Naive B cell (primary cell): ENCODE results near the gene SCAMP2. TPM values are rescaled to one million over a fixed set of nuclear protein-coding genes. Genes with fewer than 3 reads are reported as not detected.
"Not testable (repeated sequence)": the region's sequence is repeated elsewhere in the genome, so short reads cannot be mapped to it uniquely, and the experiment has no call there.

Source experiments
- ATAC-seq, 2 donors: fragments of 150-1000 bp; cut with Tn5 transposase; 2 replicates each; pipeline ENCODE4 v1.10.0; 2021; ENCODE audit warnings: low read depth in 2 of 2, mild to moderate bottlenecking in 2 of 2, moderate library complexity in 2 of 2
- DNase-seq: peaks from one replicate; pipeline ENCODE4 v3.0.0; 2022
- H3K27ac Mint-ChIP-seq, 6 donors: one replicate each; pipeline ENCODE4 v1.8.0; 2020 to 2022; ENCODE audit warnings: mild to moderate bottlenecking in 6 of 6, mixed read lengths in 6 of 6, moderate library complexity in 5 of 6, inconsistent platforms in 2 of 6
- H3K27me3 Mint-ChIP-seq, 3 donors: one replicate each; pipeline ENCODE4 v1.8.0; 2021 to 2022; ENCODE audit warnings: mixed read lengths in 3 of 3, mild to moderate bottlenecking in 1 of 3
- H3K36me3 Mint-ChIP-seq, 2 donors: one replicate each; pipeline ENCODE4 v1.8.0; 2020 to 2022; ENCODE audit warnings: mixed read lengths in 2 of 2, inconsistent platforms in 1 of 2, mild to moderate bottlenecking in 1 of 2
- H3K4me1 Mint-ChIP-seq, 3 donors: one replicate each; pipeline ENCODE4 v1.8.0; 2020 to 2022; ENCODE audit warnings: mixed read lengths in 3 of 3, inconsistent platforms in 1 of 3, mild to moderate bottlenecking in 1 of 3, moderate library complexity in 1 of 3
- H3K4me3 Mint-ChIP-seq, 8 donors: one replicate each; pipeline ENCODE4 v1.8.0; 2020 to 2022; ENCODE audit warnings: mild to moderate bottlenecking in 8 of 8, mixed read lengths in 8 of 8, moderate library complexity in 8 of 8, inconsistent platforms in 2 of 8
- H3K9me3 Mint-ChIP-seq, 7 donors: one replicate each; pipeline ENCODE4 v1.8.0; 2020 to 2022; ENCODE audit warnings: mixed read lengths in 7 of 7, mild to moderate bottlenecking in 5 of 7, inconsistent platforms in 2 of 7, moderate library complexity in 1 of 7
- polyA plus RNA-seq, 6 donors: library from polyadenylated mRNA; unstranded; fragments of 300-500 nt; fragmentation: Illumina TruSeq; gene quantifications; one replicate each; pipeline ENCODE4 v1.2.3, GENCODE V29; 2021; ENCODE audit warnings: low read depth in 6 of 6

The SCAMP2 gene
- polyA plus RNA-seq, 6 donors from 2014 or later: 102 to 122 (median 110) TPM

DNA sequence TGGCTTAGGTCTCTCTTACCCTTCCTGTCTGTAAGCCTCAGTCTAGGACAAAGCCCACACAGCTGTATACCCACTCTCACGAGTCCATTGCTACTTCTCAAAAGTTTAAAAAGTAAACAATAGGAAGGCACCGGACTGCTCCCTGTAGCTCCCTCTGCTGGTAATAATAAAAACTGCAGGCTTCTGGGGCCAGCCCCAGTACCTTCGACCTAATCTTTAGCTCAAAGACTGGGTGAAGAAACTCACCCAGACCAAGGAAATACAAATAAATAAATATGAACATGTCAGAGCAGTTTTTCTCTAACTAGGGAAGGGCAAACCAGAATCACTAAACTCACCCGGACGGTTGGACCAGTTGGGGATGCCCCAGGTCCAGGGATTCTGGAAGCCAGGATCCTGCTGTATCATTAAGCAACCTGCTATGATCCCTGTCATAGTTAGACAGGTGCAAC lies 28.5 kb upstream of the SCAMP2 start:
- peaks cover 0 to 5% of the 10 kb centered on the region in 2 donors for H3K36me3 Mint-ChIP-seq
- no peaks in the 10 kb centered on the region for H3K9me3 Mint-ChIP-seq
- peak overlapping the region in 1 of 8 donors; percentile 81 for H3K4me3 Mint-ChIP-seq
- H3K4me1 Mint-ChIP-seq: peaks cover 22 to 36% (median 31%) of the 10 kb centered on the region in 3 donors
- DNase-seq (peak; percentile 55), ATAC-seq (peak; percentile 54 to 66)
- peak overlapping the region in 2 of 6 donors; percentile 10 to 54 for H3K27ac Mint-ChIP-seq
- H3K27me3 Mint-ChIP-seq: no peaks in the 10 kb centered on the region

DNA sequence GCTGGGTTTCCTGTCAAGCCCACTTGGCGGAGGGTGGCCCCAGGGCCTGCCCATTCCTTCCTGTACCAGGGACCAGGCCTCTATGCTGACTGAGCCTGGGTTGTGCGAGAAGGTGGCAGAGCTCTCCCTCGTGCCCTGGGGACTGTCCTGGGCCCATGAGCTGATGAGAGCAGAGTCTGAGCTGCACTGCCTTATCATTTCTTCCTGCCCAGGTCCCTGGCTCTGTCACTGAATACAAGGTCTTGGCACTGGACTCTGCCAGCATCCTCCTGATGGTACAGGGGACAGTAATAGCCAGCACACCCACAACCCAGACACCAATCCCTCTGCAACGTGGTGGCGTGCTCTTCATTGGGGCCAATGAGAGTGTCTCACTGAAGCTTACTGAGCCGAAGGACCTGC lies 24.1 kb upstream of the SCAMP2 start:
- Mint-ChIP-seq H3K9me3 (no peaks in the 10 kb centered on the region), H3K27ac (no peak overlapping the region), H3K4me3 (no peak overlapping the region), H3K36me3 (peaks cover 0 to 7% of the 10 kb centered on the region in 2 donors), H3K4me1 (peaks cover 23 to 28% (median 24%) of the 10 kb centered on the region in 3 donors), H3K27me3 (no peaks in the 10 kb centered on the region)
- DNase-seq (no peak), ATAC-seq (no peak)

DNA sequence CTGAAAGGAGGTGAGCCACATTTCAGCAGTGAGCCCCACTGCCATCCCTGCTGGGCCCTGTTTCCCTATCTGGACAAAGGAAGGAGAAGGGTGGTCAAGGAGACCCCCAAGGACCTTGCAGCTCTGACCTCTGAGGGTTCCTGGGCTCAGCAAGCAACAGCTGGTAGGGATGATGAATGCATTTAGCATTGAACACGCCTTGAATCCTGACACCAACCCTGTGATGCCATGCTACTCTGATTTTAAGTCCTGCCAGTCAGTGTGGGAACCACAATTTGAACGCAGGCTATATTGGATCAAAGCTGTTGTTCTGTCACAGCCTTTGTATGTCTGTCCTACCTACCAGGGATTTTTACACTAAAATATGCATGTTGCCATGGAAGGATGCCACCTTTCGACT lies 23.2 kb upstream of the SCAMP2 start:
- DNase-seq (no peak), ATAC-seq (no peak)
- Mint-ChIP-seq H3K9me3 (no peaks in the 10 kb centered on the region), H3K27me3 (no peaks in the 10 kb centered on the region), H3K27ac (no peak overlapping the region), H3K36me3 (peaks cover 0 to 7% of the 10 kb centered on the region in 2 donors), H3K4me3 (no peak overlapping the region), H3K4me1 (peaks cover 18 to 24% (median 23%) of the 10 kb centered on the region in 3 donors)

DNA sequence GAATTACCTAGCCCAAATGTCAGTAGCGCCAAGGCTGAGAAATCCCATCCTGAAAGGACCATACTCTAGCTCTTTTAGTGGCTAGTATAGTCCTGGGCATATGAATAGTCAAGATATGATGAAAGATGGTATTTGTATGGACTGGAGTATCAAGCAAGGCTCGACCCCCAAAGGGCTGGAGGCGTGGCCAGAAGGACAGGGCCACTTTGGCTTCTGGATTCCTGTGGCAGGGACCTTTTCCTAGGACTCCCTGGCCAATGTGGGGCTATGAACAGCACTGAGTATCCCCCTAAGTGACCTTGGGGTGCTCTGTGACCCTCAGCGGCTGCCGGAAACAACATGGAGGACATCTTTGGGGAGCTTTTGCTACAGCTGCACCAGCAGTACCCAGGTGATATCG lies 22.7 kb upstream of the SCAMP2 start:
- no peak for ATAC-seq
- H3K27ac Mint-ChIP-seq: no peak overlapping the region
- no peaks in the 10 kb centered on the region for H3K9me3 Mint-ChIP-seq
- peaks cover 20 to 24% (median 23%) of the 10 kb centered on the region in 3 donors for H3K4me1 Mint-ChIP-seq
- no peak overlapping the region for H3K4me3 Mint-ChIP-seq
- no peak for DNase-seq
- no peaks in the 10 kb centered on the region for H3K27me3 Mint-ChIP-seq
- H3K36me3 Mint-ChIP-seq: peaks cover 0 to 7% of the 10 kb centered on the region in 2 donors

DNA sequence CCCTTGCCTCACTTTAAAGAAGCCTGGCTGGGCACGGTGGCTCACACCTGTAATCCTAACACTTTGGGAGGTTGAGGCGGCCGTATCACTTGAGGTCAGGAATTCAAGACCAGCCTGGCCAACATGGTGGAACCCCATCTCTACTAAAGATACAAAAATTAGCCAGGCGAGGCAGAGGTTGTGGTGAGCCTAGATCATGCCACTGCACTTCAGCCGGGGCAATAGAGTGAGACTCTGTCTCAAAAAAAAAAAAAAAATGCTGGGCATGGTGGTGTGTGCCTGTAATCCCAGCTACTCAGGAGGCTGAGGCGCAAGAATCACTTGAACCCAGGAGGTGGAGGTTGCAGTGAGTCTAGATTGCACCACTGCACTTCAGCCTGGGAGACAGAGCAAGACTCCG lies 21.2 kb upstream of the SCAMP2 start:
- H3K4me1 Mint-ChIP-seq: peaks cover 25 to 36% (median 34%) of the 10 kb centered on the region in 3 donors
- H3K27ac Mint-ChIP-seq, ATAC-seq, H3K27me3 Mint-ChIP-seq, H3K4me3 Mint-ChIP-seq, DNase-seq, H3K36me3 Mint-ChIP-seq, H3K9me3 Mint-ChIP-seq: not testable (repeated sequence)

DNA sequence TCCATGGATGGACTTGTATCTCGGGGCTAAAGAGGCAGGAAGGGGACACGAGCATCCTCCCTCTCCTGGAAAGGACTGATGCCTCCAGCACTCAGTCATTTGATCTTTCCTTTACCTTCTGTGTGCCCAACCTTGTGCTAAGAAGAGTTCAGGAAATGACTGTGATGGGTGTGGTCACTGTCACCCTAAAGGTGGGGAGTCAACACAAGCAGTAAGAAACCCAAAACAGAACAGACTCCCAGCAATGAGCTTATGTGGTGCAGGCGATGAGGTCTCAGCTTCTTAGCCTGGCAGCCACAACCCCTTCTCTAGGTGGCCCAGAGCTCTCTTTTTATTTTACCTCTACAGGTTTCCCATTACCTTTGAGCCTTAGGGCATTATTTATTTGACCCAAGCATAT lies 20.5 kb upstream of the SCAMP2 start:
- DNase-seq (no peak), ATAC-seq (peak in 1 of 2 donors; percentile 11)
- H3K27ac Mint-ChIP-seq: peak overlapping the region in 5 of 6 donors; percentile 64 to 98 (median 92)
- H3K4me1 Mint-ChIP-seq: peaks cover 29 to 40% (median 37%) of the 10 kb centered on the region in 3 donors
- no peaks in the 10 kb centered on the region for H3K27me3 Mint-ChIP-seq
- peaks cover 0 to 7% of the 10 kb centered on the region in 2 donors for H3K36me3 Mint-ChIP-seq
- peak overlapping the region; percentile 1 to 87 (median 65) for H3K4me3 Mint-ChIP-seq
- no peaks in the 10 kb centered on the region for H3K9me3 Mint-ChIP-seq

DNA sequence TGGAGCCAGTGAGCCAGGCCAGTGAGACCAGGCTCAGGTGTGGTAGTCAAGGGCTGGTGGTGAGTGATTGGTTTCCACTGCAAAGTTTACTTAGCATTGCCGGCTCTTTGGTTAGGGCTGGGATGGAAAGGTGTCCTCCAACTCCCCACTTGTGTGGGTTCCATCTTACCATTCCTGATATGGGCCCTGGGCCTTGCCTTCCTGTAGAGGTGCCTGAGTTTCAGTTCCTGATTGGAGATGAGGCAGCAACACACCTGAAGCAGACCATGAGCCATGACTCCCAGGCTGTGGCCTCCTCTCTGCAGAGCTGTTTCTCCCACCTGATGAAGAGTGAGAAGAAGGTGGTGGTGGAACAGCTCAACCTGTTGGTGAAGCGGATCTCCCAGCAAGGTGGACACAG lies 19.8 kb upstream of the SCAMP2 start:
- H3K27me3 Mint-ChIP-seq: no peaks in the 10 kb centered on the region
- peak overlapping the region in 5 of 8 donors; percentile 2 to 85 (median 75) for H3K4me3 Mint-ChIP-seq
- no peaks in the 10 kb centered on the region for H3K9me3 Mint-ChIP-seq
- no peak for DNase-seq
- H3K4me1 Mint-ChIP-seq: peaks cover 29 to 40% (median 37%) of the 10 kb centered on the region in 3 donors
- H3K36me3 Mint-ChIP-seq: peaks cover 0 to 7% of the 10 kb centered on the region in 2 donors
- peak overlapping the region in 1 of 6 donors; percentile 1 for H3K27ac Mint-ChIP-seq
- ATAC-seq: no peak

DNA sequence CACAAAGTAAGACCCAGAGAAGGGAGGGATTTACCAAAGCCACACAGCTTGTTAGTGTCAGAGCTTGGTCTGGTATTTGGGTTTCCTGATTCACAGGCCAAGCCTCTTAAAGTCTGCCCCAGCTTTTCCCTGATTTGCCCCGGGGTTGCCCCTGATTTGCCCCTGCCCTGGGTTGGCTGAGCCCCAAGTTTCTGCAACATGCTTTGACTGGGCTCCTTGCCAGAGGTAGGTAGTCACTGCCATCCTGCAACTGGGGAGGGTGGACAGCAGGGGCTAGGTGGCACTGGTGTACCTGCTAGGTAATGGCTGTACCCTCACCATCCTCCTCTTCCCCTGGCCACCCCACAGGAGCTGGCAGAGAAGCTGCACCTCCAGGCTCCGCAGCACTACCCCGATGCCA lies 19.1 kb upstream of the SCAMP2 start:
- peak overlapping the region in 2 of 8 donors; percentile 3 to 85 for H3K4me3 Mint-ChIP-seq
- DNase-seq: no peak
- peak overlapping the region in 1 of 6 donors; percentile 12 for H3K27ac Mint-ChIP-seq
- no peaks in the 10 kb centered on the region for H3K27me3 Mint-ChIP-seq
- H3K9me3 Mint-ChIP-seq: no peaks in the 10 kb centered on the region
- H3K4me1 Mint-ChIP-seq: peaks cover 29 to 40% (median 37%) of the 10 kb centered on the region in 3 donors
- H3K36me3 Mint-ChIP-seq: peaks cover 0 to 7% of the 10 kb centered on the region in 2 donors
- no peak for ATAC-seq

DNA sequence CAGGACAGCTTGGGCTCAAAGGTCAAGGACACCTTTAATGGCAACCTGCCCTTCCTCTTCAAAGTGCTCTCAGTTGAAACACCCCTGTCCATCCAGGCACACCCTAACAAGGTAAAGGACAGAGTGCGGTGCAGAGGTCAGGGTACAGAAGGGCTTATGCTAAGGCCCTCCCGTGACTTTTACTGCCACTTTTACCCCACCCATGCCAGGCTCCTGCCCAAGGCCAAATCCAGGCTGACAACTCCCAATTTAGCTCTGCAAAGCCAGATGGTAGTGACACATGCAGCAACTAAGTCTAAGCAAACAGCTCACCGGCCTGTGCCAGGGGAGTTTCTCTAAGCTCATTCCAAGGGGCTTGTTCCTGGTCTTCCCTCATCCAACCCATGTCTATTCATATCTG lies 18.3 kb upstream of the SCAMP2 start:
- no peaks in the 10 kb centered on the region for H3K27me3 Mint-ChIP-seq
- no peaks in the 10 kb centered on the region for H3K9me3 Mint-ChIP-seq
- ATAC-seq (no peak), DNase-seq (no peak)
- H3K36me3 Mint-ChIP-seq: peaks cover 0 to 7% of the 10 kb centered on the region in 2 donors
- peak overlapping the region; percentile 22 to 94 (median 60) for H3K4me3 Mint-ChIP-seq
- H3K4me1 Mint-ChIP-seq: peaks cover 29 to 40% (median 37%) of the 10 kb centered on the region in 3 donors
- H3K27ac Mint-ChIP-seq: no peak overlapping the region

DNA sequence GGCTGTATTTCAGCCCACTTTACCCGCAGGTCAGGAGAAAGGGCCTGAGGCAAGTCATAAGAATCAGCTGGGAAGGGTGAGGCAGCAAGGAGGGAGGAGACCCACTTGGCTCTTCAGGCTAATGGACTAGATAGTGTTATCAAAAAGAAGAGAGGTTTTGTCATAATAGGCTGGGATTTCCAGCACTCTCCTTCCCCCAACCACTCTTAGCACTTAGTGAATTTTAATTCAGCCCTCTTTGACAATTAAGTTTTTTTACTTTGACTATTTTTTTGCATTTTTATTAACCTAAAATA lies 17.4 kb upstream of the SCAMP2 start:
- ATAC-seq (no peak), DNase-seq (no peak)
- no peaks in the 10 kb centered on the region for H3K9me3 Mint-ChIP-seq
- H3K4me3 Mint-ChIP-seq: peak overlapping the region; percentile 85 to 96 (median 92)
- peaks cover 0 to 7% of the 10 kb centered on the region in 2 donors for H3K36me3 Mint-ChIP-seq
- H3K27ac Mint-ChIP-seq: peak overlapping the region in 3 of 6 donors; percentile 57 to 91 (median 83)
- H3K4me1 Mint-ChIP-seq: peaks cover 29 to 38% (median 37%) of the 10 kb centered on the region in 3 donors
- H3K27me3 Mint-ChIP-seq: no peaks in the 10 kb centered on the region

DNA sequence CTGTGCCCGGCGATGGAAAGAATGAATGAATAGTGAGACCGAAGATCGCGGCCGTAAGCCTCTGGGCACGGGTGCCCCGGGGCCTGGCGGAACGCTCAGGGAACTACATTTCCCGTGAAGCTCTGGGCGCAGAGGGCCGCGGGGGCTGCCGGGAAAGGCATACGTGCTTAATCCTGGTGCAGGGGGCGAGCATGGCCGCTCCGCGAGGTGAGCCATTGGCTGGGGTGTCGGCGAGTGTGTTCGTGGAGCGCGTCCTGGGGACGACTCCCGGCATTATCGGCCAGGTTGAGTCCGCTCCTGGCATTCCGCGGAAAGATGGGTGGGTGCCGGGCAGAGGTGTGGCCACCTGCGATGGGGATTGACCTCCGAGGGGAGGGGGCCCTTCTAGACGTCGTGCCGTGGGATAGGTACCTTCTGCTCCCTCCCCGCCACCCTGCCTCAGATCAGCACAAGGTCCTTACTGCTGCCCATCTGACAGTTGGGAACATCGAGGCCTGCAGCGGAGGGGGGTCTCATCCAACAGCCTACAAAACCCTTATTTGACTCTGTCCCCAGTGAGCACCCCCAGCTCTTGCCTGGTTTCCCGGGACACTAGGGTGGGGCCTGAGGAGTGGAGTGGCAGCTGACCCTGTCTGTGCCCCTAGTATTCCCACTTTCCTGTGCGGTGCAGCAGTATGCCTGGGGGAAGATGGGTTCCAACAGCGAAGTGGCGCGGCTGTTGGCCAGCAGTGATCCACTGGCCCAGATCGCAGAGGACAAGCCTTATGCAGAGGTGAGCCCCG lies 16.9 kb upstream of the SCAMP2 start, which contains the start of gene MPI:
TSS of gene MPI (plus strand) at position 160 of the 782 bp plus-strand sequence. CDS start at position 192, 32 bp downstream.
- H3K4me1 Mint-ChIP-seq: peaks cover 29 to 37% (median 37%) of the 10 kb centered on the region in 3 donors
- peaks cover 0 to 7% of the 10 kb centered on the region in 2 donors for H3K36me3 Mint-ChIP-seq
- no peaks in the 10 kb centered on the region for H3K9me3 Mint-ChIP-seq
- no peaks in the 10 kb centered on the region for H3K27me3 Mint-ChIP-seq
- peak within 1 kb of the TSS; percentile 85 to 96 (median 92) for H3K4me3 Mint-ChIP-seq
- DNase-seq (peak; percentile 81), ATAC-seq (peak; percentile 100)
- H3K27ac Mint-ChIP-seq: peak within 1 kb of the TSS; percentile 45 to 91 (median 78)

DNA sequence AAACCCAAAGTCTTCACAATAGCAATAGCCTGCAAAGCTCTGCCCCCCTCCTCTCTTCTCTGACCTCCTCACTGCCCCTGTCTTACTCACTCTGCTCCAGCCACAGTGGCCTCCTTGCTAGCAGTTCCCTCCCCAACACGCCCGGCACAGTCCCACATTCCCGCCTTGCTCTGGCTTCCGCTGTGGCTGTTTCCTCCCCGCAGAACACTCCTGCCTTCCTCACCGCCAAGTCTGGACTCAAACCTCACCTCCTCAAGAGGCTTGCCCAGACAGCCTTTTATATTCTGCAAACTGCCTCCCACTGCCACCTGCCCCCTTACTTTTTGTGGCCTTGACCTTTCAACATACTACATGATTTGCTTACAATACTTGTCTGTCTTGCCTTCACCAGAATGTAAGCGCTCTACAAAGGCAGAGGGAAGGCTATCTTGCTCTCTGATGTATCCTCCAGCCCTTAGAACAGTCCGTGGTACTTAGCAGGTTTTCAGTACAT lies 16.3 kb upstream of the SCAMP2 start:
- peak overlapping the region; percentile 45 to 91 (median 74) for H3K27ac Mint-ChIP-seq
- DNase-seq: no peak
- no peaks in the 10 kb centered on the region for H3K27me3 Mint-ChIP-seq
- peaks cover 0 to 7% of the 10 kb centered on the region in 2 donors for H3K36me3 Mint-ChIP-seq
- ATAC-seq: peak; percentile 13 to 17
- H3K4me3 Mint-ChIP-seq: peak overlapping the region; percentile 85 to 96 (median 92)
- no peaks in the 10 kb centered on the region for H3K9me3 Mint-ChIP-seq
- peaks cover 29 to 37% (median 37%) of the 10 kb centered on the region in 3 donors for H3K4me1 Mint-ChIP-seq

DNA sequence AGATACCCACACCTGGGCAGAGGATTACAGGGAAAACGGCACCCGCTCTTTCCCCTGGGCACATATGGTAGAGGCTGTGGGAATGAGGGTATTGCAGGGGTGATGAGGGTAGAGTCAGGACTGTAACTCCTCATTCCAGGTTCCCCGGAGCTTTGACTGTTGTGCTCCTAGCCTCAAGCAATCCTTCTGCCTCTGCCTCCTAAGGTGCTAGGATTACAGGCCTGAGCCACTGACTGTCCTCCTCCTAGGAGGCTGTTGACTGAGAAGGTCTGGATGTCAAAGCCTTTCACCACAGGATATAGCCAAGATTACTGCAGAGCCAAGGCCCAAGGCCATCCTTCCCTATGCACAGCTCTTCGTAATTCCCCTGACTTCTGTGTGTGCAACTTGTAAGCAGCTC lies 15.6 kb upstream of the SCAMP2 start:
- Mint-ChIP-seq H3K4me3 (peak overlapping the region in 4 of 8 donors; percentile 51 to 93 (median 88)), H3K27ac (no peak overlapping the region), H3K9me3 (no peaks in the 10 kb centered on the region), H3K36me3 (peaks cover 0 to 5% of the 10 kb centered on the region in 2 donors), H3K27me3 (no peaks in the 10 kb centered on the region), H3K4me1 (peaks cover 27 to 34% (median 33%) of the 10 kb centered on the region in 3 donors)
- DNase-seq (no peak), ATAC-seq (no peak)
